GM19438 (cell line): ENCODE data around the gene ENPP7.

ENCODE experiments used
- ATAC-seq: cut with Tn5 transposase; IDR thresholded peaks from one replicate; pipeline ENCODE4 v1.9.1; 2021; ENCODE audit warnings: low read depth; ENCODE audit not compliant: unreplicated experiment

ENPP7 gene

GRCh38 chr17:79729761-79730160 is 982 bp upstream of the ENPP7 start:
- no peak for ATAC-seq

- no peak for ATAC-seq
Measured at GRCh38 chr17:79730437-79730768, 340 bp upstream of the ENPP7 start.

GRCh38 chr17:79732254-79732653 is 1.5 kb downstream of the ENPP7 start:
- no peak for ATAC-seq

- no peak for ATAC-seq
Measured at GRCh38 chr17:79732804-79733691, 2.3 kb downstream of the ENPP7 start.

GRCh38 chr17:79733692-79734070 is 2.9 kb downstream of the ENPP7 start:
- no peak for ATAC-seq

DNA sequence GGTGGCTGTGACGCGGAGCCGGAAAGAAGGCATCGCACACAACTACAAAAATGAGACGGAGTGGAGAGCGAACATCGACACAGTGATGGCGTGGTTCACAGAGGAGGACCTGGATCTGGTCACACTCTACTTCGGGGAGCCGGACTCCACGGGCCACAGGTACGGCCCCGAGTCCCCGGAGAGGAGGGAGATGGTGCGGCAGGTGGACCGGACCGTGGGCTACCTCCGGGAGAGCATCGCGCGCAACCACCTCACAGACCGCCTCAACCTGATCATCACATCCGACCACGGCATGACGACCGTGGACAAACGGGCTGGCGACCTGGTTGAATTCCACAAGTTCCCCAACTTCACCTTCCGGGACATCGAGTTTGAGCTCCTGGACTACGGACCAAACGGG is 4.4 kb downstream of the ENPP7 start:
- ATAC-seq: no peak

DNA sequence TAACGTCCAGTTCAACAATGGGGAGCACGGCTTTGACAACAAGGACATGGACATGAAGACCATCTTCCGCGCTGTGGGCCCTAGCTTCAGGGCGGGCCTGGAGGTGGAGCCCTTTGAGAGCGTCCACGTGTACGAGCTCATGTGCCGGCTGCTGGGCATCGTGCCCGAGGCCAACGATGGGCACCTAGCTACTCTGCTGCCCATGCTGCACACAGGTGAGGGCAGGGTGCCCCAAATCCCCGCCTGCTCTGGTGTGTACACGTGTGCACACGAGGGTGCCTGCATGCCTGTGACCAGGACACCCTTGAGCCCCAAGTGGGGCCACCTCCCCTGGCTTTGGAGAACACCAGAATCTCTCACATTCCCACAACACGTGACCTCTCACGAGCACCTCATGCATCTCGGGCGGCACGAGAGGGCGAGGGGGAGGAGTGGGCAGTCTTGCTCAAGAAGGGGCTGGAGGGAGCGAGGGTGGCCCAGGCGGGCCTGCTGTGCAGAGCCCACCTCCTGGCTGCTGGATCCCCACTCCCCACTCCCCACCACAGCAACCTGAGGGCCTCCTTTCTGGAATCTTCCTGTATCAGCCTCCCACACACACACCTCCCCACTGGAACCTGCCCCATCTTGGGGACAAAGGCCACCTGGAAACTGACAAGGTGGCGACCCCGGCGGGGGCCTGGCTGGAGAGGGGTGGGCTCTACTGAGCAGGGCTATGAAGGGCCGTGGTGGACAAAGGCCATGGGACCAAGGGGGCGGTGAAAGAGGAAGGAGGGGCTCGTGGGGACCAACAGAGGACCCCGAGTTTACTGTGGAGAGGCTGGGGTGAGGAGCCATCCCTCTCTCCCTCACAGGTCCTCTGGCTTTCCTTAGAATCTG is 6.5 kb downstream of the ENPP7 start:
- no peak for ATAC-seq

- ATAC-seq: no peak
Measured at GRCh38 chr17:79737922-79738578, 7.3 kb downstream of the ENPP7 start.

DNA sequence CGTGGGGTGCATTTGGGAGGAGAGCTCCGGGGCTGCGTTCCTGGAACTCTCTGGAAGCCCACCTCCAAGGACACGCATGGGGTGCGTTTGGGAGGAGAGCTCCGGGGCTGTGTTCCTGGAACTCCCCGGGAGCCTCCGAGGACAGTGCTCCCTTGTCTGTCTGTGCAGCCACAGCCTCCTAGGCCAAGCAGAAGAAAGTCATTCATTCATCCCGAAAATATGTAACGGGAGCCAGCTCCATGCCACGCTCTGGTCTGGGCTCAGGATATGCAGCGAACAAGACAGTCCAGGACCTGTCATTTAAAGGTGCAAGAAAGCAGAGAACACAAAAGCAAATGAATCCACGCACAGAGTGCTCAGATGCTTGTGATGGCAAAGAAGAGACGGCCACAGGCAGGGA is 7.9 kb downstream of the ENPP7 start:
- ATAC-seq: no peak

DNA sequence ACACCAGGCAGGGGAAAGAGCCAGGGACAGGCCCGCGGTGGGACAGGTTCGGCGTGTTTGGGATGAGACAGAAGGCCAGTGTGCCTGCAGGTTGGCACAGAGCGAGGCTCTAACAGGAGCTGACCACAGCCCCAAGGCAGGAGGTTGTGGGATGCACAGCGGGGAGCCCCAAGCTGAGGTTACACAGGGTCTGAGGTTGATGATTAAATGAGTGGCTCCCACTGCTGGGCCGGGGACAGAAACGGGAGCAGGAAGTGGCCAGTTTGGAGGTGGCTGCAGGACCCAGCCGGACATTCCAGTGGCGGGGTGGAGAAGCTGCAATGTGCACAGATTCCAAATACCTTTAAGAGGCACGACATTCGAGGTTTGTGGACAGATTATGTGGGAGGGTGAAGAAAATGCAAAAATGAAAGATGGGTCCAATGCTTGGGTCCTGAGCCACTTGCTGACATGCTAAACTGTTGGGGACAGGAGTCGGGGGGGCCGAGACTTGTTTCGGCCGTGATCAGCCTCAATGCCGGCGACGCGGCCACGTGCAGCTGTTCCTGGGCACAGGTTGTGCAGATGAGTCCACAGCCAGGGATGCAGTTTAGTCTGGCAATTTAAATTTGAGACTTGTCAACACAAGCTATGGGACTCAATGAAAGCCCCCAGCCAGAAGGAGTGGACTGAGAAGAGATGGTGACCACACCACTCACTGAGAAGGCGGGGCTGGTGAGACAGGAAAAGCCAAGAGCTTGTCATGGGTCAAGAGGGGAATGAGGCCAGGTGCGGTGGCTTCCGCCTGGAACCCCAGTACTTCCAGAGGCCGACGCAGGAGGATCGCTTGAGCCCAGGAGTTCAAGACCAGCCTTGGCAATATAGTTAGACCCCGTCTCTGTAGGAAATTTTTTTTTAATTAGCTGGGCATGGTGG is 8.7 kb downstream of the ENPP7 start:
- ATAC-seq: no peak

DNA sequence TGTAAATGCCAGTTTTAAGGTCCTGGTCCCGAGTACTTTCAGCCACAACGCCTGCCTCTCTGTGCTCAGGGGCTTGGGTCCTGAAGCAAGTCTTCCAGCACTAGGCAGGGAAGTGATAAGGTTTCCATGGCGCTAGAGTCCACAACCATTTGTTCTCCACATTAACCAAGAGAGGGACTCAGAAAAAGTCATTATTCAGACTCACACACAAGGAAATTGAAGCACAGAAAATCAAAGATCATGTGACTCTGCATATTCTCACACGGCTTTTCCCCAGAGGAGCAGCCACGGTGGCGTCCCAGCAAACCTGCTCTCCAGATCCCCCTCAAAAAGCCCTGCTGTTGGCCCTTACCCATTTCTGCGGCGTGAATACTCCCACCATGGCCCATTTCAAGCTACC is 9.7 kb downstream of the ENPP7 start:
- no peak for ATAC-seq

- no peak for ATAC-seq
Measured at GRCh38 chr17:79741401-79741750, 10.6 kb downstream of the ENPP7 start.

DNA sequence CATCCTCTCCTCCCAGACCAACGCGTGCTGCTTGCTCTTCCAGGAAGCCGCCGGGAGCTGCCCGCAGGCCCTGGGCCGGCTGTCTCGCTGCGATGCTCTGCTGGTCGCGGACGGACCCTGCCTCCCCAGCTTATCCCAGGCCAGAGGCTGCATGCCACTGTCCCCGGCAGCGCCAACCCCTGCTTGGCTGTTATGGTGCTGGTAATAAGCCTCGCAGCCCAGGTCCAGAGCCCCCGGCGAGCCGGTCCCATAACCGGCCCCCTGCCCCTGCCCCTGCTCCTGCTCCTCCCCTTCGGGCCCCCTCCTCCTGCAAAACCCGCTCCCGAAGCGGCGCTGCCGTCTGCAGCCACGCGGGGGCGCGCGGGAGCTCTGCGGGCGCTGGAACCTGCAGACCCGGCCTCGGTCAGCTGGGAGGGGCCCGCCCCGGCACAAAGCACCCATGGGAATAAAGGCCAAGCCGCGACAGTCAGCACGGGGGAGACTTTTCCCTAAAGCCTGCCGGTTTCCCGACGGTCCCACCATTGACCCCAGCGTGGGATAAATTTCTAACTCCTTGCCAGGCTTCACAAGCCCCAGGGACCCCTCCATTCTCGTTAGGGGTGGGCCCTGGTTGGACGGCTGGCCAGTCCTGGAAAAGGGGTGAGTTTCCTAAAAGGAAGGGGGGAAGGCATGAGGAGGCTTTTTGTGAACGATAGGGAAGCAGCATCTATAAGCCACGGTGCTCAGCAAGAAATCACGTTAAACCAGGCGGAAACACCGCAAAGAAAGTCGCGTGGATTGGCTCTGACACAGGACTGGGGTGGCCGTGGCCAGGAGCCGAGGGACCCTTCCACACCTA is 11.2 kb downstream of the ENPP7 start:
- no peak for ATAC-seq

DNA sequence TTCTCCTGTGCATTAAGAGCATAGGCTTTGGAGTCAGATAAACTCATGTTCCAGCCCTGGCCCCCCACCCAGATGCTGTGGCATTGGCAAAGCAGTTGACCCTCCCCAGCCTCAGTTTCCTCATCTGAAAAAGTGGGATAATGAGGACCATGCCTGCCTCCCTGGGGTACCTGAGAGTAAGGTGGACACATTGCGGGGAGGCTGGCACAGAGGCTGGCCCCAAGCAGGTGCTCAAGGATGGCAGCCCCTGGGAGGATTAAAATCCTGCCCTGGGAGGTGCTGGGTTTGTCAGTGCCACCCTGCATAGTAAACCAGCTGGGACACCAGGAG is 11.8 kb downstream of the ENPP7 start:
- ATAC-seq: no peak

DNA sequence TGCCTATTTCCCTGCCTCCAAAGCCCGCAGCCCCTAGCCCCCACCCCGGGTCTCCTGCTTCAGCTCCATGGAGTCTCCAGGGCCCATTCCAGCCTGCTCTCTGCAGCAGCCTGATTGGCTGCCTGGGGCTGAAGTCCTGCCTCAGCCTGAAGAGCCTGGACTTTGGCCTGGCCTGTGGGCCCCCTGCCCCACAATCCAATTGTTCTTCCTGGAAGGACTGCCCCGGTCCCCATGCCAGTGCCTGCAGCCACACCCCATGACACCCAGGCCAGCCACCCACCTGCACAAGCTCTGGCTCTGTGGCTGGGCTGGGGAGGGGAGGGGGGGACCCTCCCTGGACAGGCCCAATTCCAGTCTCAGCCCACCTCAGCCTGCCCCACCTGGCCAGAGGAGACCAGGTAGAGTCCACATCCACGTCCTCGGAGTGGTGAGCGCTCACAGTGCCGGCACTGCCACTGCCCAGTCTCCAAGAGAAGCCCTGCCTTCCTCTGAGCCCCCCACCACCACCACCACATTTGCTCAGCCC is 12.3 kb downstream of the ENPP7 start:
- ATAC-seq: no peak

DNA sequence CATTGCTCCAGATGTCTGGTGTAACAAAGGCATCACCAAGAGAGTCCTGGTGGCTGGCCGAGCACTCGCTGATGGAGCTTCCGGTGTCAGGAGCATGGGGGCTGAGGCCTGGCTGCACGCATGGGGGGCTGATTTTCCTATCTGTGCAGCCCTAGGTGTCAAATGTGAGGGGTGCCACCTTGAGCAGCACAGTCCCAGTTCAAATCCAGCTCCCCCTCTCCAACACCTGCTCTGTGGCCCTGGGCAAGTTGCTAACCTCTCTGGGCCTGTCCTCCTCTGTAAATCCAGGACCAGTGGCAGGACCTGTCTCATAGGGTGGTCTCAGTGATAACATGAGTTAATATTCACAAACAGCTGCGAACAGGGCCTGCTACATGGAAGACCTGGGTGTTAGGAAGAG is 12.9 kb downstream of the ENPP7 start:
- ATAC-seq: no peak

DNA sequence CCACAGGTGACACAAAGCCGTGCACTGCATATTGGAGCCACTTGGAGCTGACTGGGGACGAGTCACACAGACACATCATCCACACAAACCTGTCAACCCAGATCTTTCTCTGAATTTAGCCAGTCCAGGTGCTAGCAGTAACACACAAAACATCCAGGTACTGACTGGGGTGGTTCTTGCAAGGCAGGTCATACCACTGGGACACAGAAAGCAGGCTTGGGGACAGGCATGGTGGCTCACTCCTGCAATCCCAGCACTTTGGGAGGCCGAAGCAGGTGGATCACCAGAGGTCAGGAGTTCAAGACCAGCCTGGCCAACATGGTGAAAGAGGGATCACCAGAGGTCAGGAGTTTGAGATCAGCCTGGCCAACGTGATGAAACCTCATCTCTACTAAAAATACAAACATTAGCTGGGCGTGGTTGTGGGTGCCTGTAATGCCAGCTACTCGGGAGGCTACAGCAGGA is 14.9 kb downstream of the ENPP7 start:
- no peak for ATAC-seq

DNA sequence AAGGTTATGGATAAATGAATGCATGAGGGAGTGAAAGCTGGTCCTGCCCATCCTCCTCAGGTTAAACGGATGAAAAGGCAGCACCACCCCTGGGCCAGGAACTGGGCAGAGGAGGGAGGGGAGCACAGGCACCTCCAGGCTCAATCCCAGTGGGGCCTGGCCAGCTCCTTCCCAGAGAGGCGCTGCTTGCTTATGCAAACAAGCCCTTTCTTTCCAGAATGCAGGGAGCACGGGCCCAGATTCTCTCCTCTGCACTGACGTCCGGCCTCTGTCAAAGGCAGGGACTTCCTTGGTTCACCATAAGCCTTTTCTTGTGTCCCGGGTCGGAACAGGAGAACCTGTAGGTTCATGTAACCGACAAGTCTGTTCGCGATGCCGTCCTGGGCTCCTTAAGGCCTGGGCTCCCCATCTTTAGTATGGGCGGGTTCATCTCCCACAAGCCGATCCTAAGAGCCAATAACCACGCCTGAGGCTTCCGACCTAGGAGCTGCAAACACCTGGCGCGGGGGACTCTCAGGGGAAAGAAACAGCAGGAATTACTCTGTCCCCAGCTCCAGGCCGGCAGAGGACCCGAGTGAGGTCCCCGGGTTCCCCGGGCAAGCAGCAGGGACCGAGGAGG is 16.3 kb downstream of the ENPP7 start:
- no peak for ATAC-seq
